ENCODE results near the gene VPS13C.

DNA sequence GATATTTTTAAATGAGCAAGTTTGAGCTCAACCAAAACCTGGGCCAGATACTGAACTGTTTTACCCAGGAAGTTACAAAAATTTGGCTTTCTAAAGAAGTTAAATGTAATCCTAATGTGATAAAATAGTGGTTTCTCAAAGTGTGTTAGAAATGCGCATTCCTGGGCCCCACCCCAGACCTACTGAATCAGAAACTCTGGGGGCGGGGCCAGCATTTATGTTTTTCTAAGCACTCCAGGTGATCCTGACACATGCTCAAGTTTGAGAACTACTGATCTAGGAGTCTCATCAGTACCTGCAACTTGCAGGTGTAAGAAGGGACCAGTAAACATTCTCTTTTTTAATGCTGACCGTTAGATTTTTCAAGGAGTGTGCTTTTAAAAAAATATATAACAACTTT is 190.6 kb downstream of the VPS13C start:
- no peak for TF ChIP-seq YY1 (IDR thresholded peaks at IDR 0.05; ENCODE audit: insufficient read depth, insufficient read length)
- TF ChIP-seq ZNF274 (IDR thresholded peaks at IDR 0.05; ENCODE audit: low read depth, low read length), result no peak
- no peak for TF ChIP-seq SUZ12 (IDR thresholded peaks at IDR 0.05; ENCODE audit: extremely low read depth, insufficient read depth, insufficient read length)

Data from NT2/D1 (cell line).